Amniotic stem cell (primary cell): ENCODE data around the gene CLCN2.
A peak's percentile ranks its signal among the peaks of the same experiment; 100 is the strongest.

Experiments
- DNase-seq: peaks from one replicate; lab custom pipeline; 2025; lab: John Stamatoyannopoulos, UW

The CLCN2 gene

GRCh38 chr3:184361532-184361931 is at the start of gene CLCN2, which contains the start of gene POLR2H:
CLCN2 (minus strand) TSS chr3:184361605; CDS start chr3:184361479, 126 bp downstream.
POLR2H (plus strand) TSS chr3:184361710; CDS start chr3:184363493, 1,783 bp downstream.
- DNase-seq, result no peak

- DNase-seq, result no peak
These were observed 48.6 kb upstream of the CLCN2 start for GRCh38 chr3:184409946-184410500.

GRCh38 chr3:184409331-184409926 is 48.0 kb upstream of the CLCN2 start:
- DNase-seq, result no peak

- no peak for DNase-seq
These were observed 43.9 kb upstream of the CLCN2 start for GRCh38 chr3:184405075-184406030.

GRCh38 chr3:184399410-184399809 is 38.0 kb upstream of the CLCN2 start:
- DNase-seq, result peak; percentile 69

GRCh38 chr3:184395320-184395660 is 33.9 kb upstream of the CLCN2 start:
- DNase-seq, result no peak

GRCh38 chr3:184391266-184391665 is 29.9 kb upstream of the CLCN2 start:
- no peak for DNase-seq

GRCh38 chr3:184389935-184390528 is 28.6 kb upstream of the CLCN2 start:
- DNase-seq, result no peak

- DNase-seq, result no peak
These were observed 28.0 kb upstream of the CLCN2 start for GRCh38 chr3:184389384-184389783.

GRCh38 chr3:184388936-184389230 is 27.5 kb upstream of the CLCN2 start:
- no peak for DNase-seq

GRCh38 chr3:184388164-184388935 is 26.9 kb upstream of the CLCN2 start:
- DNase-seq, result no peak

- DNase-seq, result no peak
These were observed 25.8 kb upstream of the CLCN2 start for GRCh38 chr3:184387174-184387714.

GRCh38 chr3:184386047-184386806 is 24.8 kb upstream of the CLCN2 start:
- no peak for DNase-seq

GRCh38 chr3:184384856-184385422 is 23.5 kb upstream of the CLCN2 start:
- DNase-seq, result no peak

GRCh38 chr3:184384342-184384741 is 22.9 kb upstream of the CLCN2 start:
- DNase-seq, result no peak

- DNase-seq, result no peak
These were observed 21.8 kb upstream of the CLCN2 start for GRCh38 chr3:184383033-184383740.

GRCh38 chr3:184382326-184383032 is 21.1 kb upstream of the CLCN2 start:
- no peak for DNase-seq

- DNase-seq, result no peak
These were observed 20.1 kb upstream of the CLCN2 start for GRCh38 chr3:184381261-184382224.
